Measurements from ENCODE around the gene ERC1.
"Not testable (repeated sequence)": the region's sequence is repeated elsewhere in the genome, so short reads cannot be mapped to it uniquely, and the experiment has no call there.

Gene ERC1

DNA sequence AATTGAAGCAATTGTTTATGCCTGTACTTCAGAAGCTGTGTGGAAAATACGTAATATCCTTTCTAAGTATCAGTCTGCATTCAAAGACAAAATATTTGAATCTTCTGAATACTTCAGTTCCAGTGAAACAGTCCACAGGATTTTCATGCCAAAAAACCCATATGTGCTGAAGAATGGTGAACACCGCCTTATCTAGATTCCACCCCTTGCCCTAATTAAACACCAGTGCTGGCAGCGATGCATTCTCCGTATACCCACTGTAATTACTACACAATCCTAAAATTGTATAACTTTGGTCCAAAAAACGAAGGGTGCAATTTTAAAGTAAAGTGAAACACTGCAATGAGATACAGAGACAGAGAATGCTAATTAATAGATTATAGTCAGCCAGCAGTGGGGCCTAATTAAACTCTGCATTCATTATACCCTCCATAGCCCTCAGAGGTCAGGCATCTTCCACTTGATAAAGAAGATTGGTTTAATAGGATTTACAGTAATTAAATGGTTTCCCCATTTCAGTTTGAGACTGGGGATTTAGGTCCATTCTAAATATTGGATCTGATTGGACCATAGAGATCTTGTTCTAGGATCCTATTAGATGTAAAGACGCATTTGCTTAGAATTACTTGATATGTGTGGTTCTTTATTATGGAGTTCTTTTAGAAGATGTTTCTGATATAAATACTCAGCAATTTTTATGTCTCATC is 43.9 kb downstream of the ERC1 start:
- DNase-seq, result no peak

DNA sequence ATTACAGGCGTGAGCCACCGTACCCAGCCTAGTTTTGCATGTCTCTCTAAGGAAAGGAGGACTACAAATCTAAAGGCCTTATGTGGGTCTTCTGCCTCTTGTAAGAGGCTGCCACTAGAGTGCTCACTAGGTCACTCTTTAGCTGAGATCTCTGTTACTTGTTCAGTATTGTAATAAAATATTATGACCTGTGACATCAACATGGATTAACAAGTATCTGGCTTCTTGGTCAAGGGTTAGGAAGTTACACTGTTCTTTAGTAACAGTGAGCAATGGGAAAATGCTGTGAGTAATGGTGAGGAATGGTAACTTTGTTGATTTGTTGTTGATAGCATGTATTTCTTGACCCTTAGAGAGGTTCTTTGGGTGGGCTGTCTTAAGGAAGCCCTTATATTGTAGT is 50.5 kb downstream of the ERC1 start:
- no peak for DNase-seq

DNA sequence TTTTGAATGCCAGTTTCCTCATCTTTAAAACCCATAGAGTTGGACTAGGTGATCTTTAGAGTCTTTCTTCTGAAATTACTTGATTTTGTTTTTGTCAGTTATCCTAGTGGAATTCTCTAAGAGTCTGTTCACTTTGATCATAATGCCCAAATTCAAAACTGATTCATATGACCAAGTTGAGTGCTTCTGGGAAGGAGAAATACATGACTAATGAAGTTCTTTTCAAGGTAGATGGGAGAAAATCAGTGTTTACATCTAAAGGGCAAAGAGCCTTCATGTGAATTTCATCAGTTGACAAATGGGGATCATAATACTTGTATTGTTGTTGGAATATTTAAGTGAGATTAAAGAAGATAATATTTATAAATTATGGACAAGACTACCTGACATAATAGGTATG is 53.2 kb downstream of the ERC1 start:
- DNase-seq, result no peak

DNA sequence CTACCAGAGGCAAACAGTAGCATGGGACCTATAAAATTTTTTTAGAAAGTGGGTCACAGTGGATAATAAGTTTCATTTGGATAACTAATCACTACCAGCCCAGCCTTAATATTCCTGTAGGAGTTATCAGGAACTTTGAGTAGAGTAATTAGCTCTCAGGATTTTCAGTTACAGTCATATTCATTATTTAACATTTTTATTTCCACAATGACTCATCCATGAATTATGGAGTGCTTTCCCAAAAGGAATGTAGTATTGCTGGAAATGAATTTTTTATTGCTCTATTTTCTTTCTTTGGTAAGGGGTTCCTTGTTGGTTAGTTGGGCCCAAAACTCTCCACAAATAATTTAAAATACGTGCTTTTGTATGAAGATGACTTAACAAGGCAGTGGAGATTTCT is 53.7 kb downstream of the ERC1 start:
- DNase-seq, result no peak

DNA sequence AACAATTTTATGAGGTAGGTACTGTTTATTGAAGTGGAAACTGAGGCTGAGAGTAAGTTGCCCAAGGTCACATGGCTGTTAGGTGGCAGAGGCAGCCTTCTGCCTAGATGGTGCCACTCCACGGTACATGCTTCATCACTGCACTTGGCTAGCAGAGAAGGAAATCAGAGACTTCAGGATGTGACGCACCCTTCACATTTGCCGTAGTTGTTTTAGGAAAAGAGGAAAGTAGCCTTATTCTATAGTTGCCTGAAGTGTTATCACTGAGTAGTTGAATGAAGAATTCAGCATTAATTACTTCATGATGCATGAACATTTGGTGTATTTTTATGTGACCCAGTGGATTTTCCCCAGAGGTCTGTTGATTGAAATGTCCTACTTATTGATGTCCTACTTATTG is 55.7 kb downstream of the ERC1 start:
- no peak for DNase-seq

DNA sequence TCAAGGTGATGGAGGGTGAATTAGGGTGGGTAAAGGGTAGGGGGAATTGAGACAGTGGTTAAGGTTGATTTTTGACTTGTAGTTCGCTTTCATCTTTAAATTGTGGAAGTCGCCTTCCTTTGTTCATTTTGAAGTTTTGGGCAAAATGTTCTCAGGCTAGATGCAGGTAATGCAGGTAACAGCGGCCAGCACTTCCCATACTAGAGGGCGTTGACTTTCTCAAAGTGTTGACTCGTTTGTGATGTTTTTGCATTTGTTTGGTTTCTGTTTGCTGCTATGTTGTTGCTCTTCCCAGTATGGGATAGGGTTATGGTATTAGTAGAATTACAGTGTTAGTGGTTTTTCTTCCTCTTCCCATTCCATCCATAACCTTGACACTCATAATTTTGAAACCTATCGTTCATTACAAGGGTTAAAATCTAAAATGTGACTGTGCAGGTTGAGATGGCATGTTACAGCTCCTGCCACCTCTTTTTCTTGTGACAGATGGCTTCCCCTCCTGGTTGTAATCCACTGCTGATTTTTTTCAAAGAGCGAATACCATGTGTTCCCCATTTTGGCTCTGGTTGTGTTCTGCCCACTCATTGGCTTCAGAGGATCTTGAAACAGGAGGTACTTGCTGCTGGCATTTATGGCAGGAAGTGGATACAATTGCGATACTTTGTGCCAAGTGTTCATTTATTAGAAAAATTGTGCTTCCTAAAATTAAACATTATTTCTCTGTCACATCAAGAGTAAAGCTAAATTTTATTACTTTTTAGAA is 57.1 kb downstream of the ERC1 start:
- no peak for DNase-seq

DNA sequence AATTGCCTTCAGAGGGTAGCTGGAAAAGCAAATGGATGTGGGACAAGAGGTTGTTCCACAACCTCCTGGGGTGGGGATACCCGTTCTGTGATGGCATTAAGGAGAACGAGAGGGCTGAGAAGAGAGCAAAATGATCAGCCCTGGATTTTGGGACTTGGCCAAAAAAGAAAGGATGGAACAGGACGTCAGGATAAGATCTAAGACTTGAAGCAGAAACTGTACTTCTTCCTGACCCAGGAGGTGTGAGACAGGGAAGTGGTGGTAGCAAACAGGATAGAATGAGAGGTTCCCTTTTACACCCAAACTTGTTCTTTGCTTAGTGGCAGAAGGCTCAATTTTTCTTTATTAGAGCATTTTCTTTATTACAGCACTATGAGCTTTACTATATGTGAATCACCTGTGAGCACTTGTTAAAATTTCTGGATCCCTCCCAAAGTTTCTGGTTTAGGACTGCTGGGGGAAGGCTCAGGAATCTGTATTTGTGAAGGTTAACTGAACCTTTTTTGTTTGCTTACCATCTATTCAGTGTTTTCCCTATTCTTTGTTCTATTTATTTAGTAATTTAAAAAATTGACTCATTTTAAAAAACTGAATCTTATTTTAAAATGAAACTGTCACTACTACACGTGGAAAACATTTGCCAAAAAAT is 59.2 kb downstream of the ERC1 start:
- DNase-seq, result no peak

DNA sequence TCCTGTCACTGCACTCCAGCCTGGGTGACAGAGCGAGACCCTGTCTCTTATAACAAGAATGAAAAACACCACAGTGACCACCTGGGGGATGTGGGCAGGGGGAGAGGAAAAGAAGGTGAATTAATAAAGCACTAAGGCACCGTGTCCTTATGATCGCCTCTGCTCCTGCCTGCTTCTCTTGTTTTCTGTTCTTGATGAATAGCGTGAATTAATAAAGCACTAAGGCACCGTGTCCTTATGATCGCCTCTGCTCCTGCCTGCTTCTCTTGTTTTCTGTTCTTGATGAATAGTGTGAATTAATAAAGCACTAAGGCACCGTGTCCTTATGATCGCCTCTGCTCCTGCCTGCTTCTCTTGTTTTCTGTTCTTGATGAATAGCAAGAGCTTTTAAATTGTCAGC is 60.6 kb downstream of the ERC1 start:
- DNase-seq, result not testable (repeated sequence)

DNA sequence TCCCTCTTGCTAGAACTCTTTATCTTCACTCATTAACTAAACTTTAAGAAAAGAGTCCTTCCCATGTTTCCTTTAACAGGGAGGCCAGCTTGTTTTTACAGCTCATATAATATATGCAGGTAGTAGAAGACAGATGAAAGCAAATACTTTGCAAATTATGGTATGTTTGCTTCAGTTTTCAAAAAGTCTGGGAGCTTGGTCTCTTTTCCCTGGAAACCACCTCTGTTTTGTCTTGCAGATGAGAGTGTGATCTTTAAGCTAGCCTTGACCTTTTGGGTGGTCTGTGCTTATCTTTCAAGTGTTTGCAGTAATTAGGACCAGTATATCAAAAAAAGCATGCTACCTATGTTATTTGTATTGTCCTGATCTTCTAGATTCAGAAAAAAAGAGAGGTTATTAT is 62.7 kb downstream of the ERC1 start:
- no peak for DNase-seq

DNA sequence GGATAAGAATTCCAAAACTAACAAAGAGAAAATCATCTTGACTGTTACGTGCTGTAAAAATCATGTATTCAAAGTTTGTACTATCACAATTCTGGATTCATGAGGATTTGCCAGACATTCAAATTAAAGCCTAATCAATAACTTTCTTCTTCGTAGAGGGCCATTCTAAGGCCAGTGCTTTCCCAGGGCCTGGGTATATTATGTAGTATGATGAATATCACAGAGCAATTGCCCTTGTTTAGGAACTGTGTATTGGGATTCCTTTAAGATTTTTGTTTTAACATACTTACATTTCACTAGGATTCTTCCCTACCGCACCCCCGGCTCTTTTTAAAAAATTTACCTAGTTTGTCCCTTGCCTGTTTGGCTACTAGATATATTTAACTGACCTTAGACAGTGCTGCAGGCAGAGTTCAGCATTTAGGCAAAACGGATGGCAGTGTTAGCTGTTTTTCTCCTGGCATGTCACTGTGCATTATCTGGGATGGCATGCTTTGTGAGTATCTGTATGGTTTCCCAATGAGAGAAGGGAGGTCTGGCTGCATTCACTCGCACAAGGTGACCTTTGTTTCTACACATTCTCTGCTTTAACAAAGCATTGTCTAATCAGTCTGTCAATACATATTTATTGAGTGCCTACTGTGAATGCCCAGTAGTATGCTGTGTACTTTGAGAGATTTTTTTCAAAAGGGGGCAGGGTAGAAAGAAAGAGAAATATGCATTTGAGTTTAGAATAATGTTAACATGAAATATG is 63.3 kb downstream of the ERC1 start:
- no peak for DNase-seq

DNA sequence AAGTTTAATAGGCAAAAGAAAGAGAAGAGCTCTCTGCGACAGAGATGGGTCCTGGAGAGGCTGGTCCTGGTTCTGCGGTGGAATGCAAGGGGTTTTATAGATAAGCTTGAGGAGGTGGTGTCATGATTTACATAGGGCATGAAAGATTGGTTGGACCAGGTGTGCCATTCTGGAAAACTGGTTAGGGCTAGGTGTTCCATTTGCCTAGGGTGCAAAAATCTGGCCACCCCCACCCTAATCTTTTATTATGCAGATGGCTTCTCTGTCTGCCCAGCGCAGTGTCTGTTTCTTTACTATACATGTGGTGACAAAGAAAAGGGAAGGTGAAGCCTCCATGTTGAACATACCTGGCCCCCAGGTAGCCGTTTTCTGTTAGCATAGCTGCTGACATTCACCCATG is 65.4 kb downstream of the ERC1 start:
- no peak for DNase-seq

DNA sequence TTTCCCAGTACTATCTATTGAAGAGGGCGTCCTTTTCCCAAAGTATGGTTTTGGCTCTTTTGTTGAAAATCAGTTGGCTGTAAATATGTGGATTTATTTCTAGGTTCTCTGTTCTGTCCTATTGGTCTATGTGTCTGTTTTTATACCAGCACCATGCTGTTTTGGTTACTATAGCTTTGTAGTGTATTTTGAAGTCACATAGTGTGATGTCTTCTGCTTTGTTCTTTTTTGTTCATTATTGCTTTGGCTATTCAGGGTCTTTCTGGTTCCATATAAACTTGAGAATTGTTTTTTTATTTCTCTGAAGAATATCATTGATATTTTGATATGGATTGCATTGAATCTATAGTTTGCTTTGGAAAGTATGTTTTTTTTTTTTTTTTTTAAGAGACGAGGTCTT is 67.4 kb downstream of the ERC1 start:
- no peak for DNase-seq

DNA sequence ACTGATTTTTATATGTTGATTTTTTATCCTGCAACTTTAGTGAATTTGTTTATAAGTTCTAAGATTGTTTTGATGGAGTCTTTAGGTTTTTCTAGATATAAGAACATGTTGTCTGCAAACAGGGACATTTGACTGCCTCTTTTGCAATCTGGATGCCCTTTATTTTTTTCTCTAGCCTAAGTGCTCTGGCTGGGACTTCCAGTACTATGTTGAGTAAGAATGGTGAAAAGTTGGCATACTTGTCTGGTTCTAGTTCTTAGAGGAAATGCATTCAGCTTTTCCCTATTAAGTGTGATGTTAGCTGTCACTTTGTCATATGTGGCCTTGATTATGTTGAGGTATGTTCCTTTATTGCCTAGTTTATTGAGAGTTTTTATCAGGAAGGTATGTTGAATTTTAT is 68.1 kb downstream of the ERC1 start:
- DNase-seq, result no peak

DNA sequence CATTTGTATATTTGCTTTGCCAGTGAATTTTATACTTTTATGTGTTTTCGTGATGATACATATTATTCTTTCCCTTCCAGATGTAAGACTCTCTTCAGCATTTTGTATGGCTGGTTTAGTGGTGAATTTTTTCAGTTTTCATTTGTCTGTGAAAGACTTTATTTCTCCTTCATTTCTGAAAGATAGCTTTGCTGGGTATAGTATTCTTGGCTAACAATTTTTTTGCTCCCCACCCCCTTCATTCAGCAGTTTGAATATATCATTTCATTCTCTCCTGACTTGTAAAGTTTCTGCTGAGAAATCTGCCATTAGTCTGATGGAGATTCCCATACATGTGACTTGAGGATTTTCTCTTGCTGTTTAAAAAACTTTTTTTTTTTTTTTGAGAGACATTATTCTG is 72.8 kb downstream of the ERC1 start:
- DNase-seq, result no peak

DNA sequence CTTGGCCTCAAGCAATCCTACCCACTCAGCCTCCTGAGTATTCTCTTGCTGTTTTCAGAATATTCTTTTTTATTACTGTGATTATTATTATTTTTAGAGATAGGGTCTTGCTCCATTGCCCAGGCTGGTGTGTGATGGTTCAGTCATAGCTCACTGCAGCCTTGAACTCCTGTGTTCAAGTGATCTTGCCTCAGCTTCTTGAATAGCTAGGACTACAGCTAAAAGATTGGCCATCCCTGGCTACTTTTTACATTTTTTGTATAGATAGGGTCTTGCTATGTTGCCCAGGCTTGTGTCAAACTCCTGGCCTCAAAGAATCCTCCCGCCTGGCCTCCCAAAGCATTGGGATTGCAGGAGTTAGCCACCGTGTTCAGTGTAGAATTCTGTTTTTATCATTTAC is 73.3 kb downstream of the ERC1 start:
- DNase-seq, result no peak

DNA sequence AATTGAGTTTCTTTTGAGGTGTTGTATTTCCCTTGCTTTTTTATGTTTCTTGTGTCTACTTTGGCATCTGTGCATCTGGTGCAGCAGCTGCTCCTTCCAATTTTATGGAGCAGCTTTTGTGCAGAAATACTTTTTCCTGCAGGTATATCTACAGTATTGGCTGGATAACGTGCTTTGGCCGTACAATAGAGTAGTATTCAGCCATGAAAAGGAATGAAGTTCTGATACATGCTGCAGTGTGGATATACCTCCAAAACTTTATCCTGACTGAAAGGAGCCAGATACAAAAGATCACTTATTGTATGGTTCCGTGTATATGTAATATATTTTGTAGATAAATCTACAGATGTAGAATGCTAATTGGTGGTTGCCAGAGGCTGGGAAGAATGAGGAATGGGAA is 74.6 kb downstream of the ERC1 start:
- DNase-seq, result no peak

DNA sequence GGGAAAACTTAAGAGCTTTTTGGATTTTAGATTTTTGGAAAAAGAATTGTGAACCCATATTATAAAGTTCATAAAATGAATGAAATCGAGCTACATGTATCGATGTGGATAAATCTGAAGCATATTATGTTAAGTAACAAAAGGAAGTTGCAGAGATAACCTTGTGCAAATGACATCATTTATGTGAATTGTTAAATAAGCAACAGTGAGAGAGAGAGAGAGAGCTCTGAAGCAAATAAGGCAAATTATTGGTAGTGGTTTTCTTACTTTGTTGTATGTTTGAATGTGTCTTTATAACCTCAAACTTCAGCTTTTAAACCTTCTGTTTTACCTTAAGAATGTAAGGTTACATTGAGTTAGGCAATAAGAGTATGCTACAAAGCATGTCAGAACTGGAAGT is 78.8 kb downstream of the ERC1 start:
- DNase-seq, result no peak

DNA sequence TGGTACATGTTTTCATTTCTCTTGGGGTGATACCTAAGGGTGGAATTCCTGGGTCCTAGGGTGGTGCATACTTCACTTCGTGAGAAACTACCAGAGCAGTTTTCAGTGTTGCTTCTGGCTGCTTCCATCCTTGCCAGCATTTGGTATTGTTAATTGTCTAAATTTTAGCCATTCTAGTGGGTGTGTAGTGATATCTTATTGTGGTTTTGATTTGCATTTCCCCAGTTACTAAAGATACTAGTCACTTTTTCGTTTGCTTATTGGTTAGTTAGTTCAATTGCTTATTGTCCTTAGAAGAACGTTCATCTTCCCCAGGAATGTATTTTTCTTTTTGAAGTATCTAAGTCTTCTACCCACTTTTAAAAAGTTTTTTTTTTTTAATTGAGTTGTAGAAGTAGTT is 80.2 kb downstream of the ERC1 start:
- DNase-seq, result no peak

DNA sequence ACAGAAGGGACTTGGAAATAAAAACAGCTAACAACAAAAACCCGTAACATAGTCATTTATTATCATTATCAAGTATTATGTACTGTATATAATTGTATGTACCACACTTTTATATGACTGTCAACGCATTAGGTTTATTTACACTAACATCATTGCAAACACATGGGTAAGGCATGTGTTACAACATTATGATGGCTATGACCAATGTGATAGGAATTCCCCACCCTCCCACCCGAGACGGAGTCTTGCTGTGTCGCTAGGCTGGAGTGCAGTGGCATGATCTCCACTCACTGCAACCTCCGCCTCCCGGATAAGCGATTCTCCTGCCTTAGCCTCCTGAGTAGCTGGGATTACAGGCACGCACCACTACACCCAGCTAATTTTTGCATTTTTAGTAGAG is 82.6 kb downstream of the ERC1 start:
- no peak for DNase-seq

DNA sequence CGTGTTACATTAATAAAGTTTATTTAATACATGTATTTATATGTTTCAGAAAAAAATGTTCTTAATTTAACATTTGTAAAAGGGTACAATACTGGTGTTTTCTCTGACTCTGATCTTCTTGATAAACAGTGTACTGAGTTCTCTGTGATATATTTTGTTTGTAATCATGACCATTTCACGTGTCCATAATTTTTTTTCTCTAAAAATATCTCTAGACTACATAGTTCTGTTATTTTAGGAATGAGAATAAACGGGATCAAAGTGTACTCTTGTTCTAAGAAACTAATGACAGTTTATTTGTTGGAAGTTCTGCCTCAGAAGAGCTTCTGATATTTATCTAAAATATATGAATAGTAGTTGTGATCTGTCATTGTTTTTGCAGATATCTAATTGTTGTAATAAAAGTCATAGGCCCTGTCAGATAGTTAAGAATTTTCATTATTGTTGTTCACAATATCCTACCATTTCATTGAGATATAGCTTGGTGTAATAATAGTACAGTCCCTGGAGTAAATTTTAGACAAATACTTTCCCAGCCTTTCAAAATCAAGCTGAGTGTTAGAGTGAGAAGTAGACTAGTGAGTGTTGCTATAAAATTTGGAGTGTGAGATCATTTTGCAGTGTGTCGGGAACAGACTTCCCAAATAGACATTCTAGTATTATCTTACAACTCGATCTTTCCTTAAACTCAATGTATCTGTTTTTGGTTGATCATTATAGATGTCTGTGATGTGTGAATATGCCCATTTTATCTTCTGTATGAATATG is 86.2 kb downstream of the ERC1 start:
- DNase-seq, result no peak

DNA sequence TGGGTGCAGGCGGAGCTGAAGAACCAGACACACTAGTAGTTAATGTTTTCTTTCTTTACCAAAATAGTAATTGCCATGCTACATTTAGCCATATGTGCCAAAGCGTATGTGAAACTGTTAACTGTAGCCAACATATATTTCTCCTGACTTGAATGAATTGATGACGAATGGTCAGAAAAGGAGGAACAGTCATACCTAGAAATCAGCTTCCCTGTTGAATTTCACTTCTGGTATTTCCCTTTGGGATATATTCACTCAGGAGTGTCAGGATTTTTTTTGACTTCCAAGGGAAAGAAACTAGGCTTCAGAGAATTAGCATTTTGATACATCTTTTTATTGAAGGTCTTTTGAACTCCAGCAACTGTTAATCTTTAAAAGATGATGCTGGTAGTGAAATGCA is 87.0 kb downstream of the ERC1 start:
- DNase-seq, result no peak

DNA sequence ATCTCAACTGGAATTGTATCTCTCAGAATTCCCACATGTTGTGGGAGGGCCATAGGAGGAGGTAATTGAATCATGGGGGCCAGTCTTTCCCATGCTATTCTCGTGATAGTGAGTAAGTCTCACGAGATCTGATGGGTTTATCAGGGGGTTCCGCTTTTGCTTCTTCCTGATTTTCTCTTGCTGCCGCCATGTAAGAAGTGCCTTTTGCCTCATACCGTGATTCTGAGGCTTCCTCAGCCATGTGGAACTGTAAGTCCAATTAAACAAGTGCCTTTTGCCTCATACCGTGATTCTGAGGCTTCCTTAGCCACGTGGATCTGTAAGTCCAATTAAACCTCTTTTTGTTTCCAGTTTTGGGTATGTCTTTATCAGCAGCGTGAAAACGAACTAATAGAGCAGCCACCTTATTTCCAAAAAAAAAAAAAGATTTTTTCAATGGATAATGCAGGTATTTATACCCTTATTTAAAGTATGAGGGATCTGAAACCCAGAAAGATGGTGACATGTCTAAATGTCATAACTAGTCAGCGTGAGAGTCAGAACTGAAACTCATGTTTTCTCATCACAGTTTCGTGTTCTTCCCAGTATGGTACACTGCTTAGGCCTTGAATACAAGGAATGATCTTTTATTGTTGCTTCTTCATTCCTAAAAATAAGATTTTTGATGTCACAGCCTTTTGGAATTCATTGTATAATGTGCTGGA is 89.6 kb downstream of the ERC1 start:
- no peak for DNase-seq

Measured in NCI-H1092 treated with DMSO at 0.1 percent for 48 hours (cell line).